ENCODE data around the gene UROS.

The UROS gene

GRCh38 chr10:125850766-125851731 lies 28.0 kb upstream of the UROS start:
- Histone ChIP-seq H3K4me3 (ENCODE audit: low read depth, low read length) (no peak overlapping the region), H3K9me3 (ENCODE audit: control insufficient read depth, low read length) (no peaks in the 10 kb centered on the region), H3K9ac (no peak overlapping the region), H3K4me1 (no peaks in the 10 kb centered on the region), H3K79me2 (peaks cover 2% of the 10 kb centered on the region), H3K36me3 (ENCODE audit: control insufficient read depth, insufficient read depth, low read length) (no peaks in the 10 kb centered on the region), H3K27ac (no peak overlapping the region), H3K4me2 (ENCODE audit: low read length) (no peak overlapping the region), H3K27me3 (ENCODE audit: control insufficient read depth, insufficient read depth, low read length) (no peaks in the 10 kb centered on the region), H2AFZ (no peak overlapping the region)
- TF ChIP-seq CTCF (IDR thresholded peaks at IDR 0.05) = no peak

GRCh38 chr10:125849448-125849847 lies 26.4 kb upstream of the UROS start:
- no peak overlapping the region for H3K4me2 ChIP-seq (ENCODE audit: low read length)
- H3K4me3 ChIP-seq (ENCODE audit: low read depth, low read length) = no peak overlapping the region
- no peaks in the 10 kb centered on the region for H3K27me3 ChIP-seq (ENCODE audit: control insufficient read depth, insufficient read depth, low read length)
- H3K9ac ChIP-seq = no peak overlapping the region
- H3K27ac ChIP-seq = no peak overlapping the region
- no peaks in the 10 kb centered on the region for H3K36me3 ChIP-seq (ENCODE audit: control insufficient read depth, insufficient read depth, low read length)
- H2AFZ ChIP-seq = no peak overlapping the region
- H3K79me2 ChIP-seq = peaks cover 2% of the 10 kb centered on the region
- H3K9me3 ChIP-seq (ENCODE audit: control insufficient read depth, low read length) = no peaks in the 10 kb centered on the region
- no peaks in the 10 kb centered on the region for H3K4me1 ChIP-seq
- TF ChIP-seq CTCF (IDR thresholded peaks at IDR 0.05) = no peak

DNA sequence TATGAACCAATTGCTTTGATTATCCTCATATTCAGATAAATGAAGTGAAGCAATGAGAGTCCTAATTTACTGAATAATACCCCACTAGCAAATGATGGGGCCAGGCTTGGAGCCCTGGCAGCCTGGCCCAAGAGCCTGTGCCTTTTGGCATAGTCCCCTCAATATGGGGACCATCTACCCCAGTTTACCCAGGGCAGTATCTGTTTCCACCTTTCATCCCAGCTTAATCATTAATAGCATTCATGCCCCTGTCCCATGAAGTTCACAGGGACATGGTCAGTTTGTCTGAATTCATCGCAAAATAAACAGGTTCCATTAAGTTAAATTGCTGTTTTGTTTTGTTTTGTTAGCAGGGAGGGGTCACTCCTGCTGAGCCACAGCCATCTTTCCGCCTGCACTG lies 25.8 kb upstream of the UROS start:
- H3K9ac ChIP-seq = no peak overlapping the region
- no peaks in the 10 kb centered on the region for H3K36me3 ChIP-seq (ENCODE audit: control insufficient read depth, insufficient read depth, low read length)
- no peak overlapping the region for H3K27ac ChIP-seq
- no peak for TF ChIP-seq CTCF (IDR thresholded peaks at IDR 0.05)
- no peaks in the 10 kb centered on the region for H3K4me1 ChIP-seq
- no peaks in the 10 kb centered on the region for H3K27me3 ChIP-seq (ENCODE audit: control insufficient read depth, insufficient read depth, low read length)
- H3K4me3 ChIP-seq (ENCODE audit: low read depth, low read length) = no peak overlapping the region
- H3K4me2 ChIP-seq (ENCODE audit: low read length) = no peak overlapping the region
- no peaks in the 10 kb centered on the region for H3K9me3 ChIP-seq (ENCODE audit: control insufficient read depth, low read length)
- H2AFZ ChIP-seq = no peak overlapping the region
- H3K79me2 ChIP-seq = peaks cover 2% of the 10 kb centered on the region

- no peaks in the 10 kb centered on the region for H3K36me3 ChIP-seq (ENCODE audit: control insufficient read depth, insufficient read depth, low read length)
- no peak overlapping the region for H3K4me3 ChIP-seq (ENCODE audit: low read depth, low read length)
- H3K4me1 ChIP-seq = no peaks in the 10 kb centered on the region
- no peaks in the 10 kb centered on the region for H3K27me3 ChIP-seq (ENCODE audit: control insufficient read depth, insufficient read depth, low read length)
- H3K9ac ChIP-seq = no peak overlapping the region
- H3K9me3 ChIP-seq (ENCODE audit: control insufficient read depth, low read length) = no peaks in the 10 kb centered on the region
- no peak for TF ChIP-seq CTCF (IDR thresholded peaks at IDR 0.05)
- H3K79me2 ChIP-seq = peaks cover 2% of the 10 kb centered on the region
- no peak overlapping the region for H3K27ac ChIP-seq
- no peak overlapping the region for H3K4me2 ChIP-seq (ENCODE audit: low read length)
- no peak overlapping the region for H2AFZ ChIP-seq
Measured at GRCh38 chr10:125848371-125848770, 25.3 kb upstream of the UROS start.

- H3K27me3 ChIP-seq (ENCODE audit: control insufficient read depth, insufficient read depth, low read length) = no peaks in the 10 kb centered on the region
- no peak for TF ChIP-seq CTCF (IDR thresholded peaks at IDR 0.05)
- no peak overlapping the region for H3K27ac ChIP-seq
- H2AFZ ChIP-seq = no peak overlapping the region
- H3K36me3 ChIP-seq (ENCODE audit: control insufficient read depth, insufficient read depth, low read length) = no peaks in the 10 kb centered on the region
- peaks cover 2% of the 10 kb centered on the region for H3K79me2 ChIP-seq
- H3K9ac ChIP-seq = no peak overlapping the region
- H3K4me1 ChIP-seq = no peaks in the 10 kb centered on the region
- H3K4me3 ChIP-seq (ENCODE audit: low read depth, low read length) = no peak overlapping the region
- H3K9me3 ChIP-seq (ENCODE audit: control insufficient read depth, low read length) = no peaks in the 10 kb centered on the region
- H3K4me2 ChIP-seq (ENCODE audit: low read length) = no peak overlapping the region
Measured at GRCh38 chr10:125846894-125847293, 23.8 kb upstream of the UROS start.

Data from parathyroid adenoma (tissue), 2 donors.